GM12873 (cell line): ENCODE data around the gene CPM.

ENCODE experiments used
- CTCF ChIP-seq: IDR thresholded peaks from 2 replicates; pipeline ENCODE4 v1.5.1; 2012; ENCODE audit warnings: low read depth, mild to moderate bottlenecking, moderate library complexity, low read length, control low read depth; ENCODE audit not compliant: insufficient read depth; ENCODE audit errors: missing control alignments

CPM gene

GRCh38 chr12:68870443-68870842, 62.5 kb downstream of the CPM start:
- no peak for TF ChIP-seq CTCF

- no peak for TF ChIP-seq CTCF
Measured at GRCh38 chr12:68870011-68870410, 63.0 kb downstream of the CPM start.

GRCh38 chr12:68868043-68868790, 64.8 kb downstream of the CPM start:
- TF ChIP-seq CTCF = no peak

- TF ChIP-seq CTCF = no peak
Measured at GRCh38 chr12:68867606-68868005, 65.4 kb downstream of the CPM start.

- TF ChIP-seq CTCF = no peak
Measured at GRCh38 chr12:68866950-68867349, 66.0 kb downstream of the CPM start.

- no peak for TF ChIP-seq CTCF
Measured at GRCh38 chr12:68865399-68866164, 67.4 kb downstream of the CPM start.

- no peak for TF ChIP-seq CTCF
Measured at GRCh38 chr12:68864604-68865003, 68.4 kb downstream of the CPM start.
